ENCODE results near the gene ZNF548. TPM values are rescaled to one million over a fixed set of nuclear protein-coding genes. Genes with fewer than 3 reads are reported as not detected.

Gene ZNF548
- total and polyA plus RNA-seq, 2 donors from 2014 or later, result 4.7 to 26.1 TPM

GRCh38 chr19:57436417-57436816 is 46.8 kb downstream of the ZNF548 start:
- peaks cover 4 to 6% (median 5%) of the 10 kb centered on the region in 3 donors for H3K36me3 ChIP-seq (ENCODE audit: control insufficient read depth in 2 of 3, insufficient read depth in 3 of 3, low read length in 3 of 3)
- peaks cover 0 to 2% (median 0%) of the 10 kb centered on the region in 3 donors for H3K9me3 ChIP-seq (ENCODE audit: control insufficient read depth in 2 of 3, insufficient read depth in 1 of 3, low read length in 3 of 3)
- TF ChIP-seq, protein P1, sequence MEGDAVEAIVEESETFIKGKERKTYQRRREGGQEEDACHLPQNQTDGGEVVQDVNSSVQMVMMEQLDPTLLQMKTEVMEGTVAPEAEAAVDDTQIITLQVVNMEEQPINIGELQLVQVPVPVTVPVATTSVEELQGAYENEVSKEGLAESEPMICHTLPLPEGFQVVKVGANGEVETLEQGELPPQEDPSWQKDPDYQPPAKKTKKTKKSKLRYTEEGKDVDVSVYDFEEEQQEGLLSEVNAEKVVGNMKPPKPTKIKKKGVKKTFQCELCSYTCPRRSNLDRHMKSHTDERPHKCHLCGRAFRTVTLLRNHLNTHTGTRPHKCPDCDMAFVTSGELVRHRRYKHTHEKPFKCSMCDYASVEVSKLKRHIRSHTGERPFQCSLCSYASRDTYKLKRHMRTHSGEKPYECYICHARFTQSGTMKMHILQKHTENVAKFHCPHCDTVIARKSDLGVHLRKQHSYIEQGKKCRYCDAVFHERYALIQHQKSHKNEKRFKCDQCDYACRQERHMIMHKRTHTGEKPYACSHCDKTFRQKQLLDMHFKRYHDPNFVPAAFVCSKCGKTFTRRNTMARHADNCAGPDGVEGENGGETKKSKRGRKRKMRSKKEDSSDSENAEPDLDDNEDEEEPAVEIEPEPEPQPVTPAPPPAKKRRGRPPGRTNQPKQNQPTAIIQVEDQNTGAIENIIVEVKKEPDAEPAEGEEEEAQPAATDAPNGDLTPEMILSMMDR (IDR thresholded peaks at IDR 0.05; ENCODE audit: borderline replicate concordance, extremely low read depth, insufficient read depth), result no peak
- H3K27ac ChIP-seq (ENCODE audit: low read depth in 2 of 2, low read length in 2 of 2), result no peak overlapping the region
- peak in 2 of 5 donors; percentile 13 to 27 for DNase-seq
- no peaks in the 10 kb centered on the region for H3K27me3 ChIP-seq (ENCODE audit: control insufficient read depth, insufficient read depth, low read length)
- H3K9ac ChIP-seq (ENCODE audit: low read length in 3 of 3), result peak overlapping the region in 1 of 3 donors; percentile 16
- intact Hi-C loops (cut with DNase I), result no loop called here
- H3K4me1 ChIP-seq (ENCODE audit: control insufficient read depth in 2 of 3, insufficient read depth in 2 of 3, low read depth in 1 of 3, low read length in 3 of 3), result peaks cover 0 to 12% (median 10%) of the 10 kb centered on the region in 3 donors
- H3K4me3 ChIP-seq (ENCODE audit: low read length in 3 of 3), result peak overlapping the region; percentile 12 to 96 (median 83)
- no peak for FAIRE-seq

GRCh38 chr19:57437931-57438330 is 48.3 kb downstream of the ZNF548 start:
- no peak overlapping the region for H3K27ac ChIP-seq (ENCODE audit: low read depth in 2 of 2, low read length in 2 of 2)
- peaks cover 0 to 2% (median 0%) of the 10 kb centered on the region in 3 donors for H3K9me3 ChIP-seq (ENCODE audit: control insufficient read depth in 2 of 3, insufficient read depth in 1 of 3, low read length in 3 of 3)
- no peaks in the 10 kb centered on the region for H3K27me3 ChIP-seq (ENCODE audit: control insufficient read depth, insufficient read depth, low read length)
- H3K4me1 ChIP-seq (ENCODE audit: control insufficient read depth in 2 of 3, insufficient read depth in 2 of 3, low read depth in 1 of 3, low read length in 3 of 3), result peaks cover 0 to 12% (median 10%) of the 10 kb centered on the region in 3 donors
- FAIRE-seq (no peak), DNase-seq (no peak)
- TF ChIP-seq, protein P1 (IDR thresholded peaks at IDR 0.05; ENCODE audit: borderline replicate concordance, extremely low read depth, insufficient read depth), result no peak
- H3K36me3 ChIP-seq (ENCODE audit: control insufficient read depth in 2 of 3, insufficient read depth in 3 of 3, low read length in 3 of 3), result peaks cover 6 to 8% (median 7%) of the 10 kb centered on the region in 3 donors
- no peak overlapping the region for H3K4me3 ChIP-seq (ENCODE audit: low read length in 3 of 3)
- no peak overlapping the region for H3K9ac ChIP-seq (ENCODE audit: low read length in 3 of 3)
- intact Hi-C loops (cut with DNase I), result no loop called here

DNA sequence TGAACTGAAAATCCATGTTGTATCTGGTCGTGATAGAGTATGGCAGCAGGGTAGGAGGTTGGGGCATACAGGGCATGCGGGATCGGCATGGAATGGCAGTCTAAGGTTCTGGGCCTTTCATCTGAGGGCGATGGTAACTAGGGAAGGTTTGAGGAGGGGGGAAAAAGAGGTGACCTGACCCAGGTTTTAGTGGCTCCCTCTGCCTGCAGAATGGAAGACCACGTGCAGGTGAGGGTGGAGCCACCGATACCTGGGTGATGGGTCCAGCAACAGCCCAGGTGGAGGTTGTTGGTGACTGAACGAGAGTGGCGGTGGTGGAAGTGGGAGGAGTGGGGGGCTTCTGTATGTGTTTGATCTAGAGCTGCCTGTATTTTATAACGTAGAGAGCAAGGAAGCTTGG is 49.3 kb downstream of the ZNF548 start:
- no peak overlapping the region for H3K4me3 ChIP-seq (ENCODE audit: low read length in 3 of 3)
- no peak overlapping the region for H3K9ac ChIP-seq (ENCODE audit: low read length in 3 of 3)
- H3K36me3 ChIP-seq (ENCODE audit: control insufficient read depth in 2 of 3, insufficient read depth in 3 of 3, low read length in 3 of 3), result peaks cover 12 to 16% (median 14%) of the 10 kb centered on the region in 3 donors
- TF ChIP-seq, protein P1 (IDR thresholded peaks at IDR 0.05; ENCODE audit: borderline replicate concordance, extremely low read depth, insufficient read depth), result no peak
- no peak overlapping the region for H3K27ac ChIP-seq (ENCODE audit: low read depth in 2 of 2, low read length in 2 of 2)
- H3K27me3 ChIP-seq (ENCODE audit: control insufficient read depth, insufficient read depth, low read length), result no peaks in the 10 kb centered on the region
- DNase-seq (no peak), FAIRE-seq (no peak)
- H3K9me3 ChIP-seq (ENCODE audit: control insufficient read depth in 2 of 3, insufficient read depth in 1 of 3, low read length in 3 of 3), result peaks cover 0 to 10% (median 8%) of the 10 kb centered on the region in 3 donors
- intact Hi-C loops (cut with DNase I), result no loop called here
- peaks cover 0 to 12% (median 10%) of the 10 kb centered on the region in 3 donors for H3K4me1 ChIP-seq (ENCODE audit: control insufficient read depth in 2 of 3, insufficient read depth in 2 of 3, low read depth in 1 of 3, low read length in 3 of 3)
